Brain microvascular endothelial cell (primary cell): ENCODE results near the gene GRIK1.

Experiments
- DNase-seq: peaks from one replicate; pipeline ENCODE4 v3.0.0-alpha.2; 2020
- H3K27ac ChIP-seq: fragments of 250-450 bp; sonication (Bioruptor Pico); 2 replicates; pipeline ENCODE4 v1.5.1; 2020; ENCODE audit warnings: mild to moderate bottlenecking, moderate library complexity
- H3K27me3 ChIP-seq: fragments of 250-450 bp; sonication (Bioruptor Pico); replicated peaks from 2 replicates; pipeline ENCODE4 v1.5.1; 2020; ENCODE audit warnings: mild to moderate bottlenecking
- H3K36me3 ChIP-seq: fragments of 250-450 bp; sonication (Bioruptor Pico); replicated peaks from 2 replicates; pipeline ENCODE4 v1.5.1; 2020; ENCODE audit warnings: mild to moderate bottlenecking
- H3K4me3 ChIP-seq: 2 replicates; pipeline ENCODE4 v1.5.1; 2011; ENCODE audit warnings: low read depth, mild to moderate bottlenecking, control low read depth, low read length, moderate library complexity
- in situ Hi-C: cut with HindIII; loops from 2 replicates; pipeline ENCODE4 v1.10.0; 2017; ENCODE audit warnings: low sequenced_read_pairs, low pct_ligation_motif_present
- TF ChIP-seq, protein P1 (sequence below): IDR thresholded peaks from 2 replicates; pipeline ENCODE4 v1.5.1; 2011; ENCODE audit warnings: low read depth, mild to moderate bottlenecking, moderate library complexity, low read length, control low read depth, inconsistent platforms; ENCODE audit errors: missing control alignments

The GRIK1 gene

DNA sequence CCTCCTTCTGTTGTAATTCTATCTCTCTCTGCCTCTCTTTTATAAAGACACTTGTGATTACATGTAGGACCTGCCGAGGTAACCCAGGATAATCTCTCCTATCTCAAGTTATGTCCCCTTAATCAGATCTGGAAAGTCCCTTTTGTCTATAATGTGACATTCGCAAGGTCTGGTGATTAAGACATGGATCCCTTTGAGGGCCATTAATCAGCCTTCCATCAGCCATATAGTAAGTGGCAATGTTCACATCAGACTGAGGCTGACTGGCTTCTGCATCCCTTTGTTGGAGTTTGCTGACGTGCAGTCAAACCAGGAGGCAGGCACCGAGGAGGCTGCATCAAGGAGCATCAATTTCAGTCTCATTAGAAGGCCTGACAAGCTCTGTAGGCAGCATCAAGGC, 431.5 kb downstream of the GRIK1 start:
- H3K27ac ChIP-seq, result no peak overlapping the region
- no peak for DNase-seq
- in situ Hi-C loops, result no loop called here
- TF ChIP-seq, protein P1, sequence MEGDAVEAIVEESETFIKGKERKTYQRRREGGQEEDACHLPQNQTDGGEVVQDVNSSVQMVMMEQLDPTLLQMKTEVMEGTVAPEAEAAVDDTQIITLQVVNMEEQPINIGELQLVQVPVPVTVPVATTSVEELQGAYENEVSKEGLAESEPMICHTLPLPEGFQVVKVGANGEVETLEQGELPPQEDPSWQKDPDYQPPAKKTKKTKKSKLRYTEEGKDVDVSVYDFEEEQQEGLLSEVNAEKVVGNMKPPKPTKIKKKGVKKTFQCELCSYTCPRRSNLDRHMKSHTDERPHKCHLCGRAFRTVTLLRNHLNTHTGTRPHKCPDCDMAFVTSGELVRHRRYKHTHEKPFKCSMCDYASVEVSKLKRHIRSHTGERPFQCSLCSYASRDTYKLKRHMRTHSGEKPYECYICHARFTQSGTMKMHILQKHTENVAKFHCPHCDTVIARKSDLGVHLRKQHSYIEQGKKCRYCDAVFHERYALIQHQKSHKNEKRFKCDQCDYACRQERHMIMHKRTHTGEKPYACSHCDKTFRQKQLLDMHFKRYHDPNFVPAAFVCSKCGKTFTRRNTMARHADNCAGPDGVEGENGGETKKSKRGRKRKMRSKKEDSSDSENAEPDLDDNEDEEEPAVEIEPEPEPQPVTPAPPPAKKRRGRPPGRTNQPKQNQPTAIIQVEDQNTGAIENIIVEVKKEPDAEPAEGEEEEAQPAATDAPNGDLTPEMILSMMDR, result no peak
- no peak overlapping the region for H3K4me3 ChIP-seq
- H3K27me3 ChIP-seq, result no peaks in the 10 kb centered on the region
- no peaks in the 10 kb centered on the region for H3K36me3 ChIP-seq

DNA sequence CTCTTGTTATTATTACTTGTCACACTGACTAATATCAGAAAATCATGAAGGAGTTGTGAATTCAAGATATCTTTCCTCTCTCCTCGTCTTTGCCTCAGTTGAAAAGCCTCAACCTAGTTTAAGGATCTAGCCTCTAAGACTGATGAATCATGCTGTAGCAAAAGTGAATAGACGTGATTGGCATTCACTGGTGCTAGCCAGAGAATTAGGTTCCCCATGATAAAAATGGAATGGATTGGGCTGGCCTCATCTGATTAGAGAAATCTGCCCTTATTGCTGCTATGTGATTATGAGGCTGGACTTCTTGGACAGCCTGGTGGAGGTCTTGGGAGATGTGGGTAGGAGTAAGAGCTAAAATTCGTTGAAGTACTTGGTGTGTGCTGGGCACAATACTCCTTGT, 432.8 kb downstream of the GRIK1 start:
- TF ChIP-seq, protein P1, result no peak
- H3K4me3 ChIP-seq, result no peak overlapping the region
- in situ Hi-C loops, result no loop called here
- H3K36me3 ChIP-seq, result no peaks in the 10 kb centered on the region
- DNase-seq, result peak; percentile 30
- H3K27ac ChIP-seq, result no peak overlapping the region
- no peaks in the 10 kb centered on the region for H3K27me3 ChIP-seq

DNA sequence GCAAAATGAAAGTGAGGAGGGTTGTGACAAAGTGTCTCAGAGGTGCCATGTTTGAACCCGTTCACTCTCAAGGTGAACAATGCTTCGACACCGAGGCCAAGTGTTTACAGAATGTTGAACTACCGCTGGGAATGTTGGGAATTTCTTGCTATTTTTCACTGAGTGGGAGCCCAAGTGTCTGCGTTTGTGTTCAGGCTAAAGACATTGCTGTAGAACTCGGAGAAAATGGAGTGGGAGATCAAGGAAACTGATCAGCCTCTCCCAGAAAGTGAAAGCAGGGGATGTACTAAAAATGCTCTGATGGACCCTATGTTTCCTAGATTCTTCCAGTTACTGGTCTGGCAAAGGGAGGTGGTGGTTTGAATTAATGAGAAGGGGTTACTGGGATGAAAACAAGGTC, 433.6 kb downstream of the GRIK1 start:
- no peak overlapping the region for H3K27ac ChIP-seq
- in situ Hi-C loops, result no loop called here
- H3K27me3 ChIP-seq, result no peaks in the 10 kb centered on the region
- H3K36me3 ChIP-seq, result no peaks in the 10 kb centered on the region
- H3K4me3 ChIP-seq, result no peak overlapping the region
- TF ChIP-seq, protein P1, result no peak
- DNase-seq, result no peak

DNA sequence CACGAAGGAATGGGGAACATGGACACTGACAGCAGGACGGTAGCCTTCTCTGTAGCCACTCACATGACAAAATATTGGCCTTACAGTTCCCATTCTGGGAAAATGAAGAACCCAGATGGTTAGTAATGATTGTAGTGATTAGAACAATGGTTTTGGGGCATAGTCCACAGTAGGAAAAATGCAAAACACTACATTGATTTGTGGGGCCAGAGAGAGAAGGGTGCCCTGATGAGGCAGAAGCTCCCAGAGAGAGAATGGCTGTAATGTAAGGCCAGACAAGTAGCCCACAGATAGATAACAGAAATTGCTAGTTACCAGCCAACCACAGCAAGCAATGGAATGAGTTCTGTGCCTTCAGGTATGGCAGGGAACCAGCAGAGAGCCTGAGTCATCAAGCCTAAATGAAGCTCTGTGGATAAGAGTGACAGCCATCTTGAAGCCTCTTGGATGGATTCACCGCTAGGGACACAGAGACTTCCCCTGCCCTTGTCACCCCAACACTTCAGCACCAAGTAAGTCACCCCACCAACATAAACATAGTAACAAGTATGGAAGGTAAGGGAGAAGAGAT, 435.0 kb downstream of the GRIK1 start:
- Histone ChIP-seq H3K27ac (no peak overlapping the region), H3K4me3 (no peak overlapping the region), H3K27me3 (no peaks in the 10 kb centered on the region), H3K36me3 (no peaks in the 10 kb centered on the region)
- DNase-seq, result peak; percentile 78
- TF ChIP-seq, protein P1, result peak; percentile 11
- in situ Hi-C loops, result no loop called here

DNA sequence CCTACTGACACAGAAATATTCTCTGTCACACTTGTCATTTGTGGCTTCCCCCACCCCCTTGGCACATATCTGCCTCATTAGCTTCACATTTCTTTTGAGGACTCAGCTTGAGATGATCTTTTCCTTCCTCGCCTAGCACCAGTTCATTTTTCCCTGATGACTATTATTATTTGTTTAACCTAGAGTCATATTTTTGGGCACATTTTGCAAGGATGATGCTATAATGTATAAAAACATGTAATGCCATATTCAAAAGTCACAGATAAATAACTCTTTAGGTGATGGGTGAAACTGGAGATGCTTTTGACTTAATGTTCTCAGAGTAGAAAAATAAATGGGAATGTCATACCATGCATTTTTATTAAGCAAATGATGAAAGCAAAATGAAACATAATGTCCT, 438.3 kb downstream of the GRIK1 start:
- in situ Hi-C loops, result no loop called here
- DNase-seq, result peak; percentile 77
- peak overlapping the region; percentile 81 for H3K27ac ChIP-seq
- no peak overlapping the region for H3K4me3 ChIP-seq
- TF ChIP-seq, protein P1, result no peak
- no peaks in the 10 kb centered on the region for H3K27me3 ChIP-seq
- H3K36me3 ChIP-seq, result no peaks in the 10 kb centered on the region

DNA sequence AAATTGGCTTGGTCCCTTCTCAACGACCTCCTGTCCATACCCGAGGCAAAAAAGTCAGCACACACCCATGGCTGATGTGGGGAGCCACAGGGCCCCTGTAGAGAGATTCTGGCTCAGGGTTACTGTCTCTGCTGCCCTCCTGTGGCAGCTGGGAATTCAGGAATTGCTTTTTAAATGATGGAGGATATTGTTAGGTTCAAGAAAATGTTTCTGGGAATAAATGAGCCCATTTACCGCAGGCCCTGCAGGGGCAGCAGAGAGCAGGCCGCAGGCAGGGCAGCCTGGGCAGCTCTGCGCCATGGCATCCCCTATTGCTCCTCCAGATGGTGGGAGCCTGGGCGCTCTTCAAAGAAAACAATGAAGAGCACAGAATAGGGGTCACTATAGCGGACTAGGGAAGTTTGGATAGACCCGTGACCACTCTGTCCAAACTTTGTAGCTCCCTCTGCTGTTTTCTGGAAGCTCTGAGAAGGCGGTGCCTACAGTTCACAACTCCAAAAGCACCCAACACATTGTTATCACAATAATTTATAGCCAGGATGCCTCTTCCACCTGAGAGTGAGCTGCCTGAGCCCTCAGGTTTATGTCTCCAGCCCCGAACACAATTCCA, 440.0 kb downstream of the GRIK1 start:
- Histone ChIP-seq H3K27ac (no peak overlapping the region), H3K4me3 (no peak overlapping the region), H3K27me3 (no peaks in the 10 kb centered on the region), H3K36me3 (no peaks in the 10 kb centered on the region)
- TF ChIP-seq, protein P1, result peak; percentile 78
- in situ Hi-C loops, result no loop called here
- DNase-seq, result peak; percentile 45
